IMR-90 (cell line): ENCODE results near the gene HOXA3. TPM values are rescaled to one million over a fixed set of nuclear protein-coding genes. Genes with fewer than 3 reads are reported as not detected.

Experiments used
- ATAC-seq: fragments of 200-7000 bp; cut with Tn5 transposase; 2 replicates; pipeline ENCODE4 v1.9.1; 2020; ENCODE audit warnings: low read depth, mild to moderate bottlenecking, moderate library complexity
- BruUV-seq: library from RNA; stranded (reverse); fragments of 400-500 nt; replicated peaks from 2 replicates; lab custom pipeline; 2021; lab: Mats Ljungman, UMichigan
- CTCF ChIA-PET: fragments of 300-600 bp; formaldehyde crosslinking; extraction: SDS; loops from one replicate; lab custom pipeline; 2021; ENCODE audit warnings: antibody characterized with exemption; lab: Yijun Ruan, JAX
- POLR2A ChIA-PET: fragments of 300-600 bp; sonication (Branson Sonifier 250); formaldehyde crosslinking; loops from one replicate; lab custom pipeline; 2022; ENCODE audit warnings: antibody characterized with exemption; ENCODE audit not compliant: unreplicated experiment; lab: Charles Lee
- DNase-seq: peaks from one replicate; pipeline ENCODE4 v3.0.0; 2013
- H2AFZ ChIP-seq: replicated peaks from 2 replicates; pipeline ENCODE3; 2013; ENCODE audit warnings: low read length, mild to moderate bottlenecking; ENCODE audit not compliant: poor library complexity
- H2AK5ac ChIP-seq: 2 replicates; pipeline ENCODE4 v1.6.1; 2013; ENCODE audit warnings: low read depth, low read length, inconsistent platforms
- H2AK9ac ChIP-seq: replicated peaks from 2 replicates; pipeline ENCODE3; 2013; ENCODE audit warnings: mild to moderate bottlenecking, low read depth, low read length, moderate library complexity; ENCODE audit not compliant: poor library complexity
- H2BK120ac ChIP-seq: 2 replicates; pipeline ENCODE4 v1.6.1; 2013; ENCODE audit warnings: low read depth, low read length, inconsistent platforms
- H2BK15ac ChIP-seq: 3 replicates; pipeline ENCODE4 v1.6.1; 2013; ENCODE audit warnings: low read depth, low read length, inconsistent platforms
- H2BK20ac ChIP-seq: 2 replicates; pipeline ENCODE4 v1.6.1; 2013; ENCODE audit warnings: low read depth, mild to moderate bottlenecking, inconsistent platforms, low read length, moderate library complexity
- H2BK5ac ChIP-seq: 2 replicates; pipeline ENCODE4 v1.6.1; 2013; ENCODE audit warnings: mild to moderate bottlenecking, low read depth, low read length, inconsistent platforms; ENCODE audit not compliant: poor library complexity, severe bottlenecking
- H3K14ac ChIP-seq: replicated peaks from 2 replicates; pipeline ENCODE4 v1.6.1; 2013; ENCODE audit warnings: low read depth, low read length, inconsistent platforms
- H3K18ac ChIP-seq: 2 replicates; pipeline ENCODE4 v1.6.1; 2013; ENCODE audit warnings: low read depth, low read length, control low read depth
- H3K23ac ChIP-seq: 2 replicates; pipeline ENCODE4 v1.6.1; 2013; ENCODE audit warnings: low read depth, low read length, inconsistent platforms
- H3K27ac ChIP-seq: 2 replicates; pipeline ENCODE4 v1.5.1; 2013; ENCODE audit warnings: mild to moderate bottlenecking, control low read depth, low read length; ENCODE audit not compliant: insufficient read depth
- H3K27me3 ChIP-seq: 2 replicates; pipeline ENCODE4 v1.6.1; 2013; ENCODE audit warnings: low read length; ENCODE audit not compliant: control insufficient read depth, insufficient read depth
- H3K36me3 ChIP-seq: 2 replicates; pipeline ENCODE4 v1.6.1; 2013; ENCODE audit warnings: low read length, mixed read lengths; ENCODE audit not compliant: control insufficient read depth, insufficient read depth
- H3K4ac ChIP-seq: 2 replicates; pipeline ENCODE4 v1.6.1; 2013; ENCODE audit warnings: low read depth, low read length, inconsistent platforms
- H3K4me1 ChIP-seq: 2 replicates; pipeline ENCODE4 v1.6.1; 2013; ENCODE audit warnings: low read length, mixed read lengths; ENCODE audit not compliant: control insufficient read depth, insufficient read depth
- H3K4me2 ChIP-seq: 2 replicates; pipeline ENCODE4 v1.6.1; 2013; ENCODE audit warnings: low read depth, mild to moderate bottlenecking, control low read depth, low read length, moderate library complexity
- H3K4me3 ChIP-seq: 2 replicates; pipeline ENCODE4 v1.5.1; 2013; ENCODE audit warnings: low read depth, mild to moderate bottlenecking, control low read depth, low read length, moderate library complexity; ENCODE audit not compliant: insufficient read depth
- H3K56ac ChIP-seq: 2 replicates; pipeline ENCODE4 v1.6.1; 2013; ENCODE audit warnings: low read length, inconsistent platforms; ENCODE audit not compliant: insufficient read depth; ENCODE audit errors: extremely low read depth
- H3K79me1 ChIP-seq, 2 experiments: 2 replicates each; pipeline ENCODE4 v1.6.1; 2013; ENCODE audit warnings: low read length in 2 of 2, inconsistent platforms in 1 of 2, low read depth in 1 of 2
- H3K9ac ChIP-seq: 2 replicates; pipeline ENCODE4 v1.6.1; 2013; ENCODE audit warnings: low read depth, low read length, control low read depth
- H3K9me1 ChIP-seq: 2 replicates; pipeline ENCODE4 v1.6.1; 2013; ENCODE audit warnings: low read length, inconsistent platforms; ENCODE audit not compliant: insufficient read depth
- H3K9me3 ChIP-seq: 2 replicates; pipeline ENCODE4 v1.6.1; 2013; ENCODE audit warnings: low read length; ENCODE audit not compliant: control insufficient read depth, insufficient read depth
- H4K20me1 ChIP-seq: 2 replicates; pipeline ENCODE4 v1.6.1; 2013; ENCODE audit warnings: low read length, inconsistent platforms; ENCODE audit not compliant: insufficient read depth
- H4K5ac ChIP-seq: 2 replicates; pipeline ENCODE4 v1.6.1; 2013; ENCODE audit warnings: mild to moderate bottlenecking, low read depth, low read length, control low read depth
- H4K8ac ChIP-seq, 2 experiments: 2 replicates each; pipeline ENCODE4 v1.6.1; 2013; ENCODE audit warnings: low read depth in 2 of 2, low read length in 2 of 2, control low read depth in 1 of 2, inconsistent platforms in 1 of 2
- H4K91ac ChIP-seq: 2 replicates; pipeline ENCODE4 v1.6.1; 2013; ENCODE audit warnings: low read depth, low read length, inconsistent platforms; ENCODE audit not compliant: insufficient read depth
- BHLHE40 ChIP-seq: fragments of 150-350 bp; IDR thresholded peaks from 2 replicates; pipeline ENCODE4 v1.6.1; 2016; ENCODE audit warnings: mild to moderate bottlenecking, low read depth, low read length
- CEBPB ChIP-seq: IDR thresholded peaks from 2 replicates; pipeline ENCODE4 v1.6.1; 2012; ENCODE audit warnings: low read depth, low read length, improper control_type of control experiment
- ELK1 ChIP-seq: fragments of 150-350 bp; IDR thresholded peaks from 2 replicates; pipeline ENCODE4 v1.6.1; 2016; ENCODE audit warnings: low read depth, mild to moderate bottlenecking, low read length, moderate library complexity, borderline replicate concordance
- MAFK ChIP-seq: IDR thresholded peaks from 2 replicates; pipeline ENCODE4 v1.6.1; 2012; ENCODE audit warnings: low read depth, low read length, improper control_type of control experiment
- MAZ ChIP-seq: IDR thresholded peaks from 2 replicates; pipeline ENCODE4 v1.6.1; 2012; ENCODE audit warnings: low read depth, mild to moderate bottlenecking, low read length, improper control_type of control experiment, moderate library complexity, borderline replicate concordance
- MXI1 ChIP-seq: IDR thresholded peaks from 2 replicates; pipeline ENCODE4 v1.6.1; 2012; ENCODE audit warnings: low read depth, mild to moderate bottlenecking, low read length, moderate library complexity, borderline replicate concordance
- NFE2L2 ChIP-seq: fragments of 150-350 bp; IDR thresholded peaks from 2 replicates; pipeline ENCODE4 v1.6.1; 2016; ENCODE audit warnings: low read depth, mild to moderate bottlenecking, low read length
- POLR2A ChIP-seq: IDR thresholded peaks from 2 replicates; pipeline ENCODE4 v1.6.1; 2012; ENCODE audit warnings: mild to moderate bottlenecking, low read depth, low read length
- RAD21 ChIP-seq: IDR thresholded peaks from 2 replicates; pipeline ENCODE4 v1.6.1; 2012; ENCODE audit warnings: low read length, improper control_type of control experiment
- RCOR1 ChIP-seq: IDR thresholded peaks from 2 replicates; pipeline ENCODE4 v1.6.1; 2012; ENCODE audit warnings: mild to moderate bottlenecking, low read length, improper control_type of control experiment; ENCODE audit not compliant: insufficient replicate concordance
- RFX5 ChIP-seq: IDR thresholded peaks from 2 replicates; pipeline ENCODE4 v1.8.0; 2012; ENCODE audit warnings: low read depth, mild to moderate bottlenecking, low read length, moderate library complexity
- SMC3 ChIP-seq: fragments of 150-350 bp; IDR thresholded peaks from 2 replicates; pipeline ENCODE4 v1.6.1; 2016; ENCODE audit warnings: low read depth, mild to moderate bottlenecking, antibody characterized with exemption, low read length, moderate library complexity
- USF2 ChIP-seq: fragments of 150-350 bp; IDR thresholded peaks from 2 replicates; pipeline ENCODE4 v1.6.1; 2017; ENCODE audit warnings: mild to moderate bottlenecking, antibody characterized with exemption, low read length, low read depth
- WGBS, 2 experiments: methylation state at CpG; one replicate each; pipeline versions ENCODE4 v1.1.5 to v1.1.7; 2013; ENCODE audit warnings: missing lambda C conversion rate in 2 of 2; ENCODE audit not compliant: insufficient read length in 1 of 2; ENCODE audit errors: extremely low coverage in 2 of 2; 5-methylcytosine and 5-hydroxymethylcytosine counted together
- dilution Hi-C: fragments of 300-500 bp; cut with HindIII; formaldehyde crosslinking; loops from one replicate; pipeline ENCODE4 v1.14.3; 2018; ENCODE audit warnings: low sequenced_read_pairs; ENCODE audit not compliant: unreplicated experiment
- in situ Hi-C: fragments of 300-500 bp; cut with MboI; formaldehyde crosslinking; loops from 3 replicates; pipeline ENCODE4 v1.14.3; 2019; ENCODE audit warnings: low sequenced_read_pairs, inconsistent platforms, mixed read lengths
- intact Hi-C: fragments of 100-400 bp; cut with micrococcal nuclease; formaldehyde crosslinking; loops from 2 replicates; pipeline ENCODE4 v1.10.0; 2022
- polyA plus RNA-seq, 3 experiments: library from polyadenylated mRNA; depleted of rRNA; stranded (reverse); fragments of >200 nt; gene quantifications; 2 replicates each; pipeline ENCODE4 v1.2.3, GENCODE V29; 2012; ENCODE audit warnings: low replicate concordance in 1 of 3
- total RNA-seq: library from RNA; depleted of rRNA; stranded (reverse); fragments of >200 nt; gene quantifications from 2 replicates; pipeline ENCODE4 v1.2.3, GENCODE V29; 2012

Gene HOXA3
- total and polyA plus RNA-seq, 2 of the 4 experiments (the other 2 are of a cell fraction): 0.90 to 5.4 TPM

- H2AFZ ChIP-seq: peak overlapping the region; percentile 16
- peak overlapping the region; percentile 94 for H3K4me2 ChIP-seq
- peak overlapping the region; percentile 71 for H2BK120ac ChIP-seq
- H3K4me3 ChIP-seq: peak overlapping the region; percentile 65
- CTCF ChIA-PET: interaction anchor here (1.2 kb wide), 1 partner anchor 13 kb away, joined by 4 read pairs; no protein-coding TSS in a partner anchor
- H3K9me3 ChIP-seq: no peaks in the 10 kb centered on the region
- peak overlapping the region; percentile 82 for H2BK5ac ChIP-seq
- WGBS, 2 experiments: no CpG with 5 or more reads among the region's 26 CpGs
- peak overlapping the region; percentile 90 for H3K4ac ChIP-seq
- peaks cover 15% of the 10 kb centered on the region; the same call in 1 of the 2 replicates for H3K36me3 ChIP-seq
- dilution Hi-C loops (no loop called here), intact Hi-C loops (loop anchor here (2.0 kb wide), 1 partner anchor 13 kb away; no protein-coding TSS in a partner anchor), in situ Hi-C loops (no loop called here)
- POLR2A ChIA-PET: interaction anchor here (0.7 to 0.9 kb wide), 2 partner anchors 16 to 413 kb away, joined by 3 read pairs; no protein-coding TSS in a partner anchor
- peak overlapping the region; percentile 93 for H3K27ac ChIP-seq
- peaks cover 15% of the 10 kb centered on the region for H3K9me1 ChIP-seq
- peak; percentile 2; the same call in 1 of the 2 replicates for ATAC-seq
- H3K9ac ChIP-seq: peak overlapping the region; percentile 93
- peaks cover 0 to 40% of the 10 kb centered on the region in 2 experiments; a peak in 2 of 4 replicates for H3K79me1 ChIP-seq
- no peaks in the 10 kb centered on the region for H3K27me3 ChIP-seq
- H4K5ac ChIP-seq: peak overlapping the region; percentile 63
- 0 out of 2 replicates have a peak, but pooled peaks have one; percentile 30 for TF ChIP-seq RFX5
- no peak for TF ChIP-seq POLR2A
- TF ChIP-seq NFE2L2: no peak
- no peak for TF ChIP-seq BHLHE40
- TF ChIP-seq MAFK: no peak
- TF ChIP-seq MAZ: peak; percentile 55
- no peak for TF ChIP-seq SMC3
- TF ChIP-seq USF2: no peak
- no peak for TF ChIP-seq RCOR1
- no peak for TF ChIP-seq CEBPB
- no peak for TF ChIP-seq ELK1
- TF ChIP-seq RAD21: no peak
- TF ChIP-seq MXI1: no peak
- peaks cover 23% of the 10 kb centered on the region for H3K4me1 ChIP-seq
- peak overlapping the region; percentile 76 for H2AK5ac ChIP-seq
- H3K14ac ChIP-seq: peak overlapping the region; percentile 61
- BruUV-seq: no TSS peak
- peak overlapping the region; percentile 50; the same call in 1 of the 2 replicates for H2BK20ac ChIP-seq
- peak overlapping the region; percentile 86 for H3K56ac ChIP-seq
- H4K20me1 ChIP-seq: peaks cover 14% of the 10 kb centered on the region
- DNase-seq: peak; percentile 69
- peak overlapping the region; percentile 83 for H4K91ac ChIP-seq
- peak overlapping the region; percentile 52 to 68 for H4K8ac ChIP-seq
- H2AK9ac ChIP-seq: peak overlapping the region; percentile 53
- H3K18ac ChIP-seq: peak overlapping the region; percentile 88
- H2BK15ac ChIP-seq: peak overlapping the region; percentile 53; the same call in 2 of the 3 replicates
- peak overlapping the region; percentile 64 for H3K23ac ChIP-seq
These were observed 38.2 kb downstream of the HOXA3 start for GRCh38 chr7:27113991-27114769.
